HL-60/S4 treated with retinoic acid at 250 ng/mL for 4 days and 3 days (cell line): ENCODE results near the gene ETV6.
"Not testable (repeated sequence)": the region's sequence is repeated elsewhere in the genome, so short reads cannot be mapped to it uniquely, and the experiment has no call there.

Source experiments
- in situ Hi-C: fragments of 300-500 bp; cut with MboI; formaldehyde crosslinking; loops from 2 replicates; pipeline ENCODE4 v1.7.0; 2022; ENCODE audit warnings: low sequenced_read_pairs

The ETV6 gene

DNA sequence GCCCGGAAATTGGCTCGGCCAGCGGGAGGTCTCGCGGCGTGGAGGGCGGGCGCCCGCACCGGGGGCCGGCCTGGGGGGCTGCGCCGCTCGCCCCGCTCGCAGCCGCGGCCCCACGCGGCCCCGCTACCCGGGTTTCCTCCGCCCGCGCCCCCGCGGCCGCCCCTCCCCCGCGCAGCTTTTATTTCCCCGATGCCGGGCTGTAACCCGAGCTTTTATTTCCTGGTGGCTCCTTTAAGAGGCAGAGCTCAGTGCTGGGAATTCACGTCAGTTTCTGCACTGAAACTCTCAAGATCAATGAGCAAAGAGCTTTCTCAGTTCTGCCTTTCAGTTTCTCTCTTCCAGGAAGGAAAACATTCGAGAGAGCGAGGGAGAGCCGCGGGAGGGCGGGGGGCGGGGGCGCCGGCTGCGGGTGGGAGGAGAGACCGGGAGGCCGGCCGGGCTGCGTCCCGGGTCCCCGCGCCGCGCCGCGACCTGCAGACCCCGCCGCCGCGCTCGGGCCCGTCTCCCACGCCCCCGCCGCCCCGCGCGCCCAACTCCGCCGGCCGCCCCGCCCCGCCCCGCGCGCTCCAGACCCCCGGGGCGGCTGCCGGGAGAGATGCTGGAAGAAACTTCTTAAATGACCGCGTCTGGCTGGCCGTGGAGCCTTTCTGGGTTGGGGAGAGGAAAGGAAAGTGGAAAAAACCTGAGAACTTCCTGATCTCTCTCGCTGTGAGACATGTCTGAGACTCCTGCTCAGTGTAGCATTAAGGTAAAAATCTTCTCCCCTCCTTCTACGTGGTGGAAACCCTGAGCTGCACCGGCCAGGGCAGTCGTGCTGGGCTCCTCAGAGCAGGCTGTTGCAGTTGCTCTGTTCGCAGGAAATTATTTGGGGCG lies at the start of gene ETV6:
TSS of gene ETV6 (plus strand) at position 262 of the 873 bp plus-strand sequence. CDS start at position 716, 454 bp downstream.
- in situ Hi-C loops = no loop called here

- in situ Hi-C loops = no loop called here
Observed at GRCh38 chr12:11600199-11600598, 49.3 kb upstream of the ETV6 start.

- in situ Hi-C loops = no loop called here
Observed at GRCh38 chr12:11601647-11602046, 47.8 kb upstream of the ETV6 start.

DNA sequence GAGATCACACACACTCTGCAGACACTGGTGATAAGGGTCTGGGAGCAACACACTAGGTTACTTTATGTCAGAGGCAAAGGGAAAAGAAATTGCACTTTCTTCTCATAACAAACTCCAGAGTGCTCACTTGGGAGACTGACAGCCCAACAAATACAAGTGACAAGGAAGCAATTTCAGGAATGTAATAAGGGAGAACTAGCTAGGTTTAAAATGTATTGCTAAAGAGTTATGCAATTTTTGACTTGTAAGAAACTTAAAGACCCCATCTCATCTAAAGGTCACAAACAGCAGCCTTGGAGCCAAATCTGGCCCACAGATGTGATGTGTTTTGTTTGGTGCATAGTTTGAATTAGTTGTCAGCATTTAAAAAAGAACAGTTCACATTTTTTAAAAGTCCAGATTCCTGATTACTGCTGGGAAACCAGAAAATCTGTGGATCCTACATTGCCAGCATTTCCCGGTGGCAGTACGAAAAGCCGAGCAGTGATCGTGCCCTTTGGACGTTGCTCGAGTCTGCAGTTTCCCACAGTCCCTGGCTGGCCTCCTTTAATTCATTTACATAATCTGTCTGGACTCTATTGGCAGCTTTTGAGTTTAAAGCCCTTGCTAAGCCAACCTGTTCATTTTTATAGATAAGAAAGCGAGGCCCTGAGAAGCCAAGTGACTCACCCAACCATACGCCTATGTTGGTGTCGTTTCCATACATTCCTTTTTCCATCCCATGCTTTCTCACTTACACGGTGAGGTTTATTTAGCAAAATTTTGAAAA lies 42.0 kb upstream of the ETV6 start:
- in situ Hi-C loops = no loop called here

DNA sequence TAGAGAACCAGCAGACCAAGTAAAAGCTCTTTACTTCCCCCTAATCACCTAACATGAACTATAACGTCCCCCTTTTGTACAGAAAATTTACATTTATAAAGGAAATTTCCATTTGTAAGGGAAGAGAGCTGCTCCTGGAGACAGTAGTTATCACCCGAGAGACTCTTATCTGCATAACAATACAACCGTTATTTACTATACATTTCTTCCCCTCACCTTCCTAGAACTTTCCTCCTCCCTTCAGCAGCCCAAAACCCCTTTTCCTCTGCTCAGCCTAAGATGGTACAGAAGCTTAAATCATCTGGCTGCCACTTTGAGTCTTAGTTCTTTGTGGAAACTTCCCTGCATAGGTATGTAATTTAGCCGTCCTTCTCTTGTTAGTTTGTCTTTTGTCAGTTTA lies 40.4 kb upstream of the ETV6 start:
- in situ Hi-C loops = no loop called here

GRCh38 chr12:11615481-11615880 lies 34.0 kb upstream of the ETV6 start:
- in situ Hi-C loops = no loop called here

- in situ Hi-C loops = no loop called here
Observed at GRCh38 chr12:11618046-11618445, 31.4 kb upstream of the ETV6 start.

DNA sequence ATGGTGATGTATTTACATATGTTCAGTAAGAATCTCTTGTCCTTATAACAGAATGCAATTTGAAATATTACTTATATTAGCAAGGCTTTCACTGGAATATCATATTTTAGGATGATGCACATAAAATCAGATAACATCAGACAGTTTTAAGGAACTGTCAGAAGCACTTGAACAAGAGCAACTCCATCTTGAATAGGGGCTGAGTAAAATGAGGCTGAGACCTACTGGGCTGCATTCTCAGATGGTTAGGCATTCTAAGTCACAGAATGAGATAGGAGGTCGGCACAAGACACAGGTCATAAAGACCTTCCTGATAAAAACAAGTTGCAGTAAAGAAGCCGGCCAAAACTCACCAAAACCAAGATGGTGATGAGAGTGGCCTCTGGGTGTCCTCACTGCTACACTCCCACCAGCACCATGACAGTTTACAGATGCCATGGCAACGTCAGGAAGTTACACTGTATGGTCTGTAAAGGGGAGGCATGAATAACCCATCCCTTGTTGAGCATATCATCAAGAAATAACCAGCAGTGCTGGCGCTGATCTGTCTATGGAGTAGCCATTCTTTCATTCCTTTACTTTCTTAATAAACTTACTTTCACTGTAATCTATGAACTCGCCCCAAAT lies 27.6 kb upstream of the ETV6 start:
- in situ Hi-C loops = no loop called here

DNA sequence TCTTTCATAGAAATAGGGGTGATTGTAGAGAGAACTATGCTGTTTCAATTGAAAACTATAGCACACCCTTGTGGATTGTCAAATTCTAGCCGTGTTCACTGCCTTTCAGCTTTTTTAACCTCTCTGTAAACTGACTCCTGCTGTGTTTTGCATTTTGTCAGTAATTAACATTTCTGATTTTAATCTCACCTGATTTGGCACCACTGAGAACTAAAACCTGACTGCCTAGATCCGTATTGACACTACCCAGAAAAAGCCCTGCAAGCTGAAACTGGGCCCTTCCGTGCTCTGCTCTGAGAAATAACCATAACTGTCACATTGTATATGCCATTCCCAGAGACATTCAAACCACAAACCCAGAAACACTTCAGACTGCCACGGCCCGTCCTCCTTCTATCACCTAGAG lies 26.6 kb upstream of the ETV6 start:
- in situ Hi-C loops = no loop called here

- in situ Hi-C loops = no loop called here
Observed at GRCh38 chr12:11623382-11623781, 26.1 kb upstream of the ETV6 start.

DNA sequence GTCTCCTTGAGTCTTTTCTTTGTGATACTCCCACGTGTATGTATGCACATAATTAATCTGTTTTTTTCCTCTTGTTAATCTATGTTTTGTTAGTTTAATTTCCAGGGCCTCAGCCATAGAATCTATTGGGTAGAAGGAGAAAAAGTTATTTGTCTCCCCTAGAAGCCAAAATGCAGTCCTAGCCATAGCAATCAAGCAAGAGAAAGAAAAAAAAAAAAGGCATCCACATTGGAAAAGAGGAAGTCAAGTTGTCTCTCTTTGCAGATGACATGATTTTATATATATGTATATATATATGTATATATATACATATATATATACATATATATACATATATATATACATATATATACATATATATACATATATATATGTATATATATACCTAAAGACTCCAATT lies 25.4 kb upstream of the ETV6 start:
- in situ Hi-C loops = no loop called here

- in situ Hi-C loops = not testable (repeated sequence)
Observed at GRCh38 chr12:11627709-11628108, 21.8 kb upstream of the ETV6 start.

DNA sequence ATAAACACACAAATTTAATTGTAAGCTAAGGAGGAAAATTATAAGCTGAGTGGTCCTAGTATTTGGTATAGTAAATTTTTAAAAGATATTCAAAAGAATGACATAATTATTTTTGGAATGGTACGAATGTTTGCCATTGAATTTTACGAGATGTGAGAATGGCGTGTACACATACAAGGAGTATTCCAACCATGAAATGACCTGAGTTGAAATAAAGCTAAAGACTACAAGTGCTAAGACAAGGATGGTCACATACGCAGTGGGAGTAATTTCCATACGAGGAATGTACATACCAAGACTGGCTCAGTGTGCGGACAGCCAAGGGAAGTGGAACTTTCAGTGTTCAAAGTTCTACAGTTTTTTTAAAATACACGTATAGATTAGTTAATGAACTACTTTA lies 21.1 kb upstream of the ETV6 start:
- in situ Hi-C loops = no loop called here

DNA sequence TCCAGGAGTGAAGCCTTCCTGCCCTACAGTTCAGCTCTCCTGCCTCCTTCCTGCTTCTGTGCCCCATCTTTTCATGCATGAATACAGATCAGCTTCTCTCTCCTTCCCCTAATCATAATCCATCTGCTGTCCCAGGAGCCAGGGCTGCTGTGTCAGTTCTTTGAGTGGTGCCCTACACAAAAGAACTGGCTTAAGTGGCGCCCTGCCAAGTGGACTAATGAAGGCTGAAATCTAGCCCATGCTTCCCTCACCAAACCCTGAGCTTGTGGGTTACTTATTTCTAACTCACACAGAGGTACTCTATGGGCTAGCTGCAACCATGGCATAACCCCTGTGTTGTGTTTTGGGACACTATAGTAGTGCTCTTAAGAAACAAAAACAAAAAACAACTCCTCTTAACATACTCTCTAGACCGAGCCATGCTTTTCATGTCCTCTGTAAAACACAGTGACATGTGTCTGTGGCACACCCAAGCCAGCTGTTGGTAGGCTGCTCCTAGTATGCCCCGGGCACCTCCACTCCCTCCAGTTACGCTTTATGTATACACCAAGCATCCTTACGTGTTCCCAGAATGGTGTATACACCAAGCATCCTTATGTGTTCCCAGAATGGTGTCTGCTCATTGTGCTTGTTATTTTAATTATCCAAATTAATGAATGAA lies 19.3 kb upstream of the ETV6 start:
- in situ Hi-C loops = no loop called here

DNA sequence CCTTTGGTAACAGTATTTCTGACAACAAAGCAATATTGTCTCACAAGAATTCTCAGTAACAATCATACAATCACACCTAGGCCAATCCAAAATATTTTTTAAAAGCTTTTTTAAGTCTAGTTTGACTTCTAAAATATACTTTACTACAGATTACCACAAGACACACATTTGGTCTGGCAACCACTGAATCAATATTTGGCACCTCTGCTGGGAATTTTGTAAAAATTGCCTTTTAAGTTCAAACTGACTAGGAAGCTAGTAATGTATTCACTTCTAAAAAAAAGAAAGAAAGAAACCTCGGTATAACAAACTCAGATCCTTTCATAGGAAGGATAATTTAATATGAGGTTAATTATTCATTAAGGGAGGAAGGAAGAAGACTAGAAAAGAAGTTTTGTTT lies 18.2 kb upstream of the ETV6 start:
- in situ Hi-C loops = no loop called here

DNA sequence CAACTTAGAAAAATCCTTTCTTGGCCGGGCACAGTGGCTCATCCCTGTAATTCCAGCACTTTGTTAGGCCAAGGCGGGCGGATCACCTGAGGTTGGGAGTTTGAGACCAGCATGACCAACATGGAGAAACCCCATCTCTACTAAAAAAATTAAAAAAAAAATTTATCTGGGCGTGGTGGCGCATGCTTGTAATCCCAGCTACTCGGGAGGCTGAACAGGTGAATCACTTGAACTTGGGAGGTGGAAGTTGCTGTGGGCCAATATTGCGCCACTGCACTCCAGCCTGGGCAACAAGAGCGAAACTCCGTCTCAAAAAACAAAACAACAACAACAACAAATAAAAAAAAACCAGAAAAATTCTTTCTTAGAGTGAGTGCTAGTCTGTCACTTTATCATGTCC lies 17.6 kb upstream of the ETV6 start:
- in situ Hi-C loops = not testable (repeated sequence)

DNA sequence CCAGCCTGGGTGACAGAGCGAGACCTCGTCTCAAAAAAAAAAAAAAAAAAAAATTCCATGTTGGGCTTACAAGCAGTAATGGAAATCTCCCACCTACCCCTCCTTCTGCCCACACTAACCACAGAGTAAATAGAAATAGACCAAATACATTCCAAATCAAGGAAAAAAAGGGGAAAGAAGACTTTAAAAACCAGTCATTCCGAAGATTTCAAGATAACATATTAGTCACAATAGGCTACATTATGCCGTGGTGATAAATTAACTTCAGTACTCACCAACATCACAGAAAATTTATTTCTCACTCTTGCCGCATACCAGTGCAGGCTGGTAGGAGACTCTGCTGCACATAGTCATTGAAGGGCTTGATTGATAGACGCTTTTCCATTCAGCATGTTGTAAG lies 15.5 kb upstream of the ETV6 start:
- in situ Hi-C loops = no loop called here

GRCh38 chr12:11635341-11635740 lies 14.1 kb upstream of the ETV6 start:
- in situ Hi-C loops = no loop called here

DNA sequence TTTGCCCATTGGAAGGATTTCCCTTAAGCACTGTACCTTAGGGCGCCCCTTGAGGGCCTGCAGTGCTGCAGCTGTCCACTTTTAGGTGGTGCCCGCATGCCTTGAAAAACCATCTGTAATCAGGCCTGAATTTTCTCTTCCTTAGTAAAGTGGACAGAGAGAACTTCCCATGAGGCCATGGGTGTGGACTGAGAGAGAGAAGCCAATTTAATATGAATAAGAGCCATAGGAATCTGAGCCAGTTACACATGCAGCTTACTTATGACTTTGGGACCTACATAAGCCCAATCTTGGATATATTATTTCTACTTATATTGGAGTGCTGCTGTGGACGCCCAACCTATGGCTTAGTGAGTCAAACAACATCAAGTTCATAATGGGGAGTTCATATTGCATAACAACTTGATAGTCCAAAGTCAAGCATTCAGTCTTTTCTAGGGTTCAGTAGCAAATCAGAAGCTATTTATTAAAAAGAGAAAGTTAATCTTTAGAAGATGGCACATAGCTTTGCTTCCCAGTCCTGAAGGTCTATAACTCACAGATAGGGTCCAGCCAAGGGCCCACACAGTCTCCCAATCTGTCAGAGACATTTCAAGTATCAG lies 11.1 kb upstream of the ETV6 start:
- in situ Hi-C loops = no loop called here

DNA sequence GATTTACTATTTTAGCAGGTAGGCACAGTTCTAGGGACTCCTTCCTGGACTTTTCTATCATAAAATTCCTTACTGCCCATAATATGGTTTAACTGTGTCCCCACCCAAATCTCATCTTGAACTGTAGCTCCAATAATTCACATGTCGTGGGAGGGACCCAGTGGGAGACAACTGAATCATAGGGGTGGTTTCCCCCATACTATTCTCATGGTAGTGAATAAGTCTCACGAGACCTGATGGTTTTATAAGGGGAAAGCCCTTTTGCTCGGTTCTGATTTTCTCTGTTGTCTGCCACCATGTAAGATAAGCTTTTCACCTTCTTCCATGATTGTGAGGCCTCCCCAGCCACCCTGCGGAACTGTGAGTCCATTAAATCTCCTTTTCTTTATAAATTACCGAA lies 10.0 kb upstream of the ETV6 start:
- in situ Hi-C loops = no loop called here

DNA sequence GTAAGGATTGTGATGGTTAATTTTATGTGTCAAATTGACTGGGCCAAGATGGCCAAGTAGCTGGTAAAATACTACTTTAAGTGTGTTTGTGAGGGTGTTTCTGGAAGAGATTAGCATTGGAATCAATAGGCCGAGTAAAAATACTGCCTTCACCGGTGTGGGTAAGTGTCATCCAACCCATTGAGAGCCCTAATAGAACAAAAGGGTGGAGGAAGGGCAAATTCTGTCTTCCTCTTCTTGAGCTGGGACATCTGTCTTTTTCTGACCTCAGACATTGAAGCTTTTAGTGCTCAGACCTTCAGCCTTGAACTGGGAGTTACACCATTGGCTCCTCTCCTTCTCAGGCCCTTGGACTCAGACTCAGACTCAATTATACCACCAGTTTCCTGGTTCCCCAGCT lies 8.0 kb upstream of the ETV6 start:
- in situ Hi-C loops = no loop called here
